ENCODE measurements around the gene CLPTM1L.
"Not testable (repeated sequence)": the region's sequence is repeated elsewhere in the genome, so short reads cannot be mapped to it uniquely, and the experiment has no call there.

The CLPTM1L gene

DNA sequence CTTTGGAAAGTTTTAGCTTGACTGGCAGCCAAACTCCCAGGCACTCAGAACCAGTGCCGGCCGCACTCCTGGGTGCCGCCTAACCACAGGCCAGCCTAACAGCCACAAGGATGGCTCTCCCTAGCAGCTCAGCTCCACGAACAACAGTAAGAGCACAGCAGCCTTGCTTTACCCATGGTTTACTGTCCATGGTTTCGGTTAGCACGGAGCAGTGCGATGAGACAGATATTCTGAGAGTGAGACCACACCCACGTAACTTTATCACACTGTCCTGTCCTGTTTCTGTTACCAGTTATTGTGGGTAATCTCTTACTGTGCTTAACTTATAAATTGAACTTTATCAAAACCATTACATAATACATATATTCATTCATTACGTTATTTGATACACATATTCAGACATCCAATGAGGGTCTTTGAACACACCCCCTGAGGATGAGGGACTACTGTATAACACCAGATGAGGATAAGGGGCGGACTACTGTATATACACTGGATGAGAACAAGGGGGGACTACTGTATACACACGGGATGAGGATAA, 12.4 kb downstream of the CLPTM1L start:
- Histone ChIP-seq H3K9ac (ENCODE audit: insufficient read length, low read depth) (no peak overlapping the region), H3K36me3 (ENCODE audit: insufficient read depth, insufficient read length, low read length) (peaks cover 85% of the 10 kb centered on the region), H3K4me1 (ENCODE audit: insufficient read depth, insufficient read length) (no peaks in the 10 kb centered on the region), H3K9me3 (ENCODE audit: insufficient read depth, low read length) (peaks cover 33% of the 10 kb centered on the region), H3K4me3 (ENCODE audit: insufficient read length, low read depth) (no peak overlapping the region), H3K27me3 (ENCODE audit: insufficient read depth, insufficient read length) (no peaks in the 10 kb centered on the region)
- no peak for TF ChIP-seq YY1 (IDR thresholded peaks at IDR 0.05; ENCODE audit: insufficient read depth, insufficient read length)
- no peak for TF ChIP-seq ZNF274 (IDR thresholded peaks at IDR 0.05; ENCODE audit: low read depth, low read length)
- no peak for TF ChIP-seq SUZ12 (IDR thresholded peaks at IDR 0.05; ENCODE audit: extremely low read depth, insufficient read depth, insufficient read length)
- no peak for DNase-seq (ENCODE audit: low read depth, low spot score)

GRCh38 chr5:1331861-1332405, 13.0 kb downstream of the CLPTM1L start:
- Histone ChIP-seq H3K4me1 (ENCODE audit: insufficient read depth, insufficient read length) (no peaks in the 10 kb centered on the region), H3K36me3 (ENCODE audit: insufficient read depth, insufficient read length, low read length) (peaks cover 79% of the 10 kb centered on the region), H3K9ac (ENCODE audit: insufficient read length, low read depth) (no peak overlapping the region), H3K9me3 (ENCODE audit: insufficient read depth, low read length) (peaks cover 39% of the 10 kb centered on the region), H3K4me3 (ENCODE audit: insufficient read length, low read depth) (no peak overlapping the region), H3K27me3 (ENCODE audit: insufficient read depth, insufficient read length) (no peaks in the 10 kb centered on the region)
- DNase-seq (ENCODE audit: low read depth, low spot score), result no peak
- TF ChIP-seq ZNF274 (IDR thresholded peaks at IDR 0.05; ENCODE audit: low read depth, low read length), result no peak
- no peak for TF ChIP-seq SUZ12 (IDR thresholded peaks at IDR 0.05; ENCODE audit: extremely low read depth, insufficient read depth, insufficient read length)
- no peak for TF ChIP-seq YY1 (IDR thresholded peaks at IDR 0.05; ENCODE audit: insufficient read depth, insufficient read length)

GRCh38 chr5:1330847-1331831, 13.8 kb downstream of the CLPTM1L start:
- Histone ChIP-seq H3K27me3 (ENCODE audit: insufficient read depth, insufficient read length) (no peaks in the 10 kb centered on the region), H3K9me3 (ENCODE audit: insufficient read depth, low read length) (peaks cover 47% of the 10 kb centered on the region), H3K36me3 (ENCODE audit: insufficient read depth, insufficient read length, low read length) (peaks cover 76% of the 10 kb centered on the region), H3K4me1 (ENCODE audit: insufficient read depth, insufficient read length) (no peaks in the 10 kb centered on the region), H3K9ac (ENCODE audit: insufficient read length, low read depth) (no peak overlapping the region), H3K4me3 (ENCODE audit: insufficient read length, low read depth) (no peak overlapping the region)
- TF ChIP-seq ZNF274 (IDR thresholded peaks at IDR 0.05; ENCODE audit: low read depth, low read length), result no peak
- no peak for TF ChIP-seq YY1 (IDR thresholded peaks at IDR 0.05; ENCODE audit: insufficient read depth, insufficient read length)
- TF ChIP-seq SUZ12 (IDR thresholded peaks at IDR 0.05; ENCODE audit: extremely low read depth, insufficient read depth, insufficient read length), result no peak
- no peak for DNase-seq (ENCODE audit: low read depth, low spot score)

- no peak for TF ChIP-seq SUZ12 (IDR thresholded peaks at IDR 0.05; ENCODE audit: extremely low read depth, insufficient read depth, insufficient read length)
- no peak for TF ChIP-seq YY1 (IDR thresholded peaks at IDR 0.05; ENCODE audit: insufficient read depth, insufficient read length)
- TF ChIP-seq ZNF274 (IDR thresholded peaks at IDR 0.05; ENCODE audit: low read depth, low read length), result no peak
- H3K36me3 ChIP-seq (ENCODE audit: insufficient read depth, insufficient read length, low read length), result peaks cover 76% of the 10 kb centered on the region
These were observed 14.6 kb downstream of the CLPTM1L start for GRCh38 chr5:1330146-1330846.

GRCh38 chr5:1329111-1329579, 15.8 kb downstream of the CLPTM1L start:
- H3K9ac ChIP-seq (ENCODE audit: insufficient read length, low read depth), result no peak overlapping the region
- no peaks in the 10 kb centered on the region for H3K27me3 ChIP-seq (ENCODE audit: insufficient read depth, insufficient read length)
- no peaks in the 10 kb centered on the region for H3K4me1 ChIP-seq (ENCODE audit: insufficient read depth, insufficient read length)
- H3K4me3 ChIP-seq (ENCODE audit: insufficient read length, low read depth), result no peak overlapping the region
- DNase-seq (ENCODE audit: low read depth, low spot score), result no peak
- no peak for TF ChIP-seq SUZ12 (IDR thresholded peaks at IDR 0.05; ENCODE audit: extremely low read depth, insufficient read depth, insufficient read length)
- TF ChIP-seq ZNF274 (IDR thresholded peaks at IDR 0.05; ENCODE audit: low read depth, low read length), result no peak
- TF ChIP-seq YY1 (IDR thresholded peaks at IDR 0.05; ENCODE audit: insufficient read depth, insufficient read length), result no peak
- peaks cover 76% of the 10 kb centered on the region for H3K36me3 ChIP-seq (ENCODE audit: insufficient read depth, insufficient read length, low read length)
- peaks cover 52% of the 10 kb centered on the region for H3K9me3 ChIP-seq (ENCODE audit: insufficient read depth, low read length)

More at GRCh38 chr5:1330146-1330846, 14.6 kb downstream of the CLPTM1L start:
- no peak for DNase-seq (ENCODE audit: low read depth, low spot score)
- peaks cover 52% of the 10 kb centered on the region for H3K9me3 ChIP-seq (ENCODE audit: insufficient read depth, low read length)
- H3K9ac ChIP-seq (ENCODE audit: insufficient read length, low read depth), result no peak overlapping the region
- H3K4me1 ChIP-seq (ENCODE audit: insufficient read depth, insufficient read length), result no peaks in the 10 kb centered on the region
- H3K27me3 ChIP-seq (ENCODE audit: insufficient read depth, insufficient read length), result no peaks in the 10 kb centered on the region
- H3K4me3 ChIP-seq (ENCODE audit: insufficient read length, low read depth), result no peak overlapping the region

- not testable (repeated sequence) for H3K4me3 ChIP-seq (ENCODE audit: insufficient read length, low read depth); H3K4me1 ChIP-seq (ENCODE audit: insufficient read depth, insufficient read length); DNase-seq (ENCODE audit: low read depth, low spot score); H3K9ac ChIP-seq (ENCODE audit: insufficient read length, low read depth); H3K27me3 ChIP-seq (ENCODE audit: insufficient read depth, insufficient read length)
- H3K36me3 ChIP-seq (ENCODE audit: insufficient read depth, insufficient read length, low read length), result peaks cover 76% of the 10 kb centered on the region
- H3K9me3 ChIP-seq (ENCODE audit: insufficient read depth, low read length), result peaks cover 52% of the 10 kb centered on the region
These were observed 16.4 kb downstream of the CLPTM1L start for GRCh38 chr5:1328237-1329110.

DNA sequence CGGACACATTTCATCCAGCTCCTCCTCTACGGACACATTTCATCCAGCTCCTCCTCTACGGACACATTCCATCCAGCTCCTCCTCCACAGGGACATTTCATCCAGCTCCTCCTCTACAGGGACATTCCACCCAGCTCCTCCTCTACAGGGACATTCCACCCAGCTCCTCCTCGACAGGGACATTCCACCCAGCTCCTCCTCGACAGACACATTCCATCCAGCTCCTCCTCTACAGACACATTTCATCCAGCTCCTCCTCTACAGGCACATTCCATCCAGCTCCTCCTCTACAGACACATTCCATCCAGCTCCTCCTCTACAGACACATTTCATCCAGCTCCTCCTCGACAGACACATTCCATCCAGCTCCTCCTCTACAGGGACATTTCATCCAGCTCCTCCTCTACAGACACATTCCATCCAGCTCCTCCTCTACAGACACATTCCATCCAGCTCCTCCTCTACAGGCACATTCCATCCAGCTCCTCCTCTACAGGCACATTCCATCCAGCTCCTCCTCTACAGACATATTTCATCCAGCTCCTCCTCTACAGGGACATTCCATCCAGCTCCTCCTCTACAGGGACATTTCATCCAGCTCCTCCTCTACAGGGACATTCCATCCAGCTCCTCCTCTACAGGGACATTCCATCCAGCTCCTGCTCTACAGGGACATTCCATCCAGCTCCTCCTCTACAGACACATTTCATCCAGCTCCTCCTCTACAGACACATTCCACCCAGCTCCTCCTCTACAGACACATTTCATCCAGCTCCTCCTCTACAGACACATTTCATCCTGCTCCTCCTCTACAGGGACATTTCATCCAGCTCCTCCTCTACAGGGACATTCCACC, 17.8 kb downstream of the CLPTM1L start:
- not testable (repeated sequence) for H3K9ac ChIP-seq (ENCODE audit: insufficient read length, low read depth); DNase-seq (ENCODE audit: low read depth, low spot score); H3K27me3 ChIP-seq (ENCODE audit: insufficient read depth, insufficient read length); H3K4me3 ChIP-seq (ENCODE audit: insufficient read length, low read depth); H3K4me1 ChIP-seq (ENCODE audit: insufficient read depth, insufficient read length)
- Histone ChIP-seq H3K36me3 (ENCODE audit: insufficient read depth, insufficient read length, low read length) (peaks cover 77% of the 10 kb centered on the region), H3K9me3 (ENCODE audit: insufficient read depth, low read length) (peaks cover 52% of the 10 kb centered on the region)

- not testable (repeated sequence) for H3K4me3 ChIP-seq (ENCODE audit: insufficient read length, low read depth); DNase-seq (ENCODE audit: low read depth, low spot score); H3K27me3 ChIP-seq (ENCODE audit: insufficient read depth, insufficient read length); H3K9ac ChIP-seq (ENCODE audit: insufficient read length, low read depth); H3K4me1 ChIP-seq (ENCODE audit: insufficient read depth, insufficient read length)
- Histone ChIP-seq H3K36me3 (ENCODE audit: insufficient read depth, insufficient read length, low read length) (peaks cover 77% of the 10 kb centered on the region), H3K9me3 (ENCODE audit: insufficient read depth, low read length) (peaks cover 52% of the 10 kb centered on the region)
These were observed 18.4 kb downstream of the CLPTM1L start for GRCh38 chr5:1326532-1326875.

All from NT2/D1 (cell line).